WTC11 (cell line): ENCODE data around the gene CD247. TPM values are rescaled to one million over a fixed set of nuclear protein-coding genes. Genes with fewer than 3 reads are reported as not detected.

Source experiments
- ATAC-seq: fragments of 200-7000 bp; cut with Tn5 transposase; 2 replicates; pipeline ENCODE4 v1.10.0; 2021; ENCODE audit warnings: mild to moderate bottlenecking, moderate library complexity
- CTCF ChIA-PET: fragments of 300-600 bp; sonication (Branson Sonifier 250); formaldehyde crosslinking; loops from one replicate; lab custom pipeline; 2021; ENCODE audit warnings: antibody characterized with exemption; lab: Charles Lee
- POLR2A ChIA-PET: fragments of 350-600 bp; sonication (Branson Sonifier 250); formaldehyde crosslinking; loops from one replicate; lab custom pipeline; 2021; ENCODE audit warnings: antibody characterized with exemption; lab: Charles Lee
- DNase-seq: peaks from one replicate; pipeline ENCODE4 v3.0.0; 2021; ENCODE audit warnings: low spot score
- H3K27ac Mint-ChIP-seq: 2 replicates; pipeline ENCODE4 v1.8.0; 2021; ENCODE audit warnings: mixed read lengths
- H3K27me3 Mint-ChIP-seq: 2 replicates; pipeline ENCODE4 v1.8.0; 2021; ENCODE audit warnings: low read depth, mild to moderate bottlenecking, moderate library complexity, mixed read lengths
- H3K36me3 Mint-ChIP-seq: 2 replicates; pipeline ENCODE4 v1.8.0; 2021; ENCODE audit warnings: mixed read lengths
- H3K4me1 Mint-ChIP-seq: 2 replicates; pipeline ENCODE4 v1.8.0; 2022; ENCODE audit warnings: mixed read lengths
- H3K4me3 Mint-ChIP-seq: 2 replicates; pipeline ENCODE4 v1.8.0; 2021; ENCODE audit warnings: mild to moderate bottlenecking, moderate library complexity, mixed read lengths
- H3K9me3 Mint-ChIP-seq: 2 replicates; pipeline ENCODE4 v1.8.0; 2021; ENCODE audit warnings: mixed read lengths
- ATF1 ChIP-seq: sonication (generic); formaldehyde crosslinking; IDR thresholded peaks from 2 replicates; pipeline ENCODE4 v1.8.1; 2023; ENCODE audit warnings: mild to moderate bottlenecking, moderate library complexity, missing genetic modification reagents
- CBFB ChIP-seq: sonication (generic); formaldehyde crosslinking; IDR thresholded peaks from 2 replicates; pipeline ENCODE4 v1.8.1; 2022; ENCODE audit warnings: mild to moderate bottlenecking, low read depth, missing genetic modification reagents
- CREM ChIP-seq: sonication (generic); formaldehyde crosslinking; IDR thresholded peaks from 2 replicates; pipeline ENCODE4 v1.8.1; 2022; ENCODE audit warnings: mild to moderate bottlenecking, missing genetic modification reagents, moderate library complexity
- ELF4 ChIP-seq: sonication (generic); formaldehyde crosslinking; IDR thresholded peaks from 2 replicates; pipeline ENCODE4 v1.8.1; 2022; ENCODE audit warnings: low read depth, mild to moderate bottlenecking, moderate library complexity, missing genetic modification reagents
- EMX1 ChIP-seq: fragments of 250-450 bp; sonication (Bioruptor Pico); IDR thresholded peaks from 2 replicates; pipeline ENCODE4 v1.8.0; 2021; ENCODE audit warnings: mild to moderate bottlenecking
- FOXJ3 ChIP-seq: sonication (generic); formaldehyde crosslinking; IDR thresholded peaks from 2 replicates; pipeline ENCODE4 v1.9.0; 2021; ENCODE audit warnings: missing genetic modification reagents, mild to moderate bottlenecking, borderline replicate concordance
- GABPB1 ChIP-seq: sonication (generic); formaldehyde crosslinking; IDR thresholded peaks from 2 replicates; pipeline ENCODE4 v1.8.1; 2023; ENCODE audit warnings: mild to moderate bottlenecking, missing genetic modification reagents
- MXD4 ChIP-seq: fragments of 250-450 bp; sonication (Bioruptor Pico); IDR thresholded peaks from 2 replicates; pipeline ENCODE4 v1.8.0; 2021; ENCODE audit warnings: mild to moderate bottlenecking, moderate library complexity, borderline replicate concordance
- NFE2L1 ChIP-seq: sonication (generic); formaldehyde crosslinking; IDR thresholded peaks from 2 replicates; pipeline ENCODE4 v1.8.1; 2023; ENCODE audit warnings: missing genetic modification reagents
- SOX15 ChIP-seq: fragments of 250-450 bp; sonication (Bioruptor Pico); IDR thresholded peaks from 2 replicates; pipeline ENCODE4 v1.9.0; 2021; ENCODE audit warnings: mild to moderate bottlenecking
- TCF7 ChIP-seq: sonication (generic); formaldehyde crosslinking; IDR thresholded peaks from 2 replicates; pipeline ENCODE4 v1.8.0; 2022; ENCODE audit warnings: mild to moderate bottlenecking, low read depth, missing genetic modification reagents, moderate library complexity
- TEAD1 ChIP-seq: sonication (generic); formaldehyde crosslinking; IDR thresholded peaks from 2 replicates; pipeline ENCODE4 v1.8.0; 2022; ENCODE audit warnings: mild to moderate bottlenecking, missing genetic modification reagents
- ZNF317 ChIP-seq: sonication (generic); formaldehyde crosslinking; IDR thresholded peaks from 2 replicates; pipeline ENCODE4 v1.8.1; 2023; ENCODE audit warnings: low read depth, mild to moderate bottlenecking, moderate library complexity, missing genetic modification reagents, borderline replicate concordance
- ZNF396 ChIP-seq: fragments of 250-450 bp; sonication (Bioruptor Pico); IDR thresholded peaks from 2 replicates; pipeline ENCODE4 v1.8.0; 2021; ENCODE audit warnings: mild to moderate bottlenecking, moderate library complexity, borderline replicate concordance
- total RNA-seq: library from RNA; stranded (reverse); gene quantifications from 3 replicates; pipeline ENCODE4 v1.2.3, GENCODE V29; 2021
- TF ChIP-seq, protein P1 (sequence below): sonication (generic); formaldehyde crosslinking; IDR thresholded peaks from 2 replicates; pipeline ENCODE4 v1.8.0; 2023; ENCODE audit warnings: missing genetic modification reagents, mild to moderate bottlenecking, borderline replicate concordance
- TF ChIP-seq, protein P2 (sequence below): sonication (generic); formaldehyde crosslinking; IDR thresholded peaks from 2 replicates; pipeline ENCODE4 v1.8.1; 2023; ENCODE audit warnings: mild to moderate bottlenecking, missing genetic modification reagents, moderate library complexity
- TF ChIP-seq, protein P3 (sequence below): fragments of 250-450 bp; sonication (Bioruptor Pico); conservative IDR thresholded peaks from 2 replicates; pipeline ENCODE4 v1.9.0; 2021; ENCODE audit warnings: mild to moderate bottlenecking
- TF ChIP-seq, protein P4 (sequence below): sonication (generic); formaldehyde crosslinking; IDR thresholded peaks from 2 replicates; pipeline ENCODE4 v1.8.1; 2023; ENCODE audit warnings: mild to moderate bottlenecking, missing genetic modification reagents, moderate library complexity
- TF ChIP-seq, protein P5 (sequence below): sonication (generic); formaldehyde crosslinking; IDR thresholded peaks from 2 replicates; pipeline ENCODE4 v1.8.1; 2022; ENCODE audit warnings: mild to moderate bottlenecking, missing genetic modification reagents, moderate library complexity, borderline replicate concordance

Gene CD247
- total RNA-seq, 1 experiment from 2014 or later = 1.8 TPM

DNA sequence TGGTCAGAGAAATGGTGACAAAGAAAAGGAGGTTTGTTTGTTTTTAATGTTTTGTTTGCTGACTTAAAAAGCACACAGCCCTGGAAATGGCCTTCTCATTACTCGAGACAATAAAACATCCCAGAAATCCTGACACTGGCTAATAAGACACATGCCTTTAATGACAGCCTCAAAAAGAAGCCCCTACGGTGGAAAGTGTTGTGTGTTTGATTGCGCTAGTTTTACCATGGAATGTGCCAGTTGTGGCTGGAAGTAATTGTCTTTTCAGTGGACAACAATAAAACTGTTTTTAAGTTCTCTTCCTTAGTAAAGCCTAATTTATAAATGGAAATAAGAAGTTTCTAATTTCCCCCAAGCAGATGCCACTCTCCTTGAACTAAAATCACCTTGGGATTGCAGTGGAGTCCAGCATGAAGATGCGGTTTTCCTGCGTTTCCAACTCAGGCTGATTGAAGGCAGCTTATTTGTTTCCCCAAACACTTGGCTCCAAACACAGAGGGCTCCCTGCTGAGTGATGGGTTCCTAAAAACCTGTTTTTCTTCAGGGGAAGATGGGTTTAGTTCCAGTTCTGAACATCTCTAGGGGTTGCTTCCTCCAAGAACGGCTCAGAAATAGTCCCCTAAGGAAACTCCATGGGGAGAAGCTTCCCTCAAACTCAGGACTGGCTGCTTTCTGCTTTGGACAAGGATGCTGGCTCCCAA lies 54.3 kb downstream of the CD247 start (continued):
- TF ChIP-seq, protein P1, sequence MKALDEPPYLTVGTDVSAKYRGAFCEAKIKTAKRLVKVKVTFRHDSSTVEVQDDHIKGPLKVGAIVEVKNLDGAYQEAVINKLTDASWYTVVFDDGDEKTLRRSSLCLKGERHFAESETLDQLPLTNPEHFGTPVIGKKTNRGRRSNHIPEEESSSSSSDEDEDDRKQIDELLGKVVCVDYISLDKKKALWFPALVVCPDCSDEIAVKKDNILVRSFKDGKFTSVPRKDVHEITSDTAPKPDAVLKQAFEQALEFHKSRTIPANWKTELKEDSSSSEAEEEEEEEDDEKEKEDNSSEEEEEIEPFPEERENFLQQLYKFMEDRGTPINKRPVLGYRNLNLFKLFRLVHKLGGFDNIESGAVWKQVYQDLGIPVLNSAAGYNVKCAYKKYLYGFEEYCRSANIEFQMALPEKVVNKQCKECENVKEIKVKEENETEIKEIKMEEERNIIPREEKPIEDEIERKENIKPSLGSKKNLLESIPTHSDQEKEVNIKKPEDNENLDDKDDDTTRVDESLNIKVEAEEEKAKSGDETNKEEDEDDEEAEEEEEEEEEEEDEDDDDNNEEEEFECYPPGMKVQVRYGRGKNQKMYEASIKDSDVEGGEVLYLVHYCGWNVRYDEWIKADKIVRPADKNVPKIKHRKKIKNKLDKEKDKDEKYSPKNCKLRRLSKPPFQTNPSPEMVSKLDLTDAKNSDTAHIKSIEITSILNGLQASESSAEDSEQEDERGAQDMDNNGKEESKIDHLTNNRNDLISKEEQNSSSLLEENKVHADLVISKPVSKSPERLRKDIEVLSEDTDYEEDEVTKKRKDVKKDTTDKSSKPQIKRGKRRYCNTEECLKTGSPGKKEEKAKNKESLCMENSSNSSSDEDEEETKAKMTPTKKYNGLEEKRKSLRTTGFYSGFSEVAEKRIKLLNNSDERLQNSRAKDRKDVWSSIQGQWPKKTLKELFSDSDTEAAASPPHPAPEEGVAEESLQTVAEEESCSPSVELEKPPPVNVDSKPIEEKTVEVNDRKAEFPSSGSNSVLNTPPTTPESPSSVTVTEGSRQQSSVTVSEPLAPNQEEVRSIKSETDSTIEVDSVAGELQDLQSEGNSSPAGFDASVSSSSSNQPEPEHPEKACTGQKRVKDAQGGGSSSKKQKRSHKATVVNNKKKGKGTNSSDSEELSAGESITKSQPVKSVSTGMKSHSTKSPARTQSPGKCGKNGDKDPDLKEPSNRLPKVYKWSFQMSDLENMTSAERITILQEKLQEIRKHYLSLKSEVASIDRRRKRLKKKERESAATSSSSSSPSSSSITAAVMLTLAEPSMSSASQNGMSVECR (CRISPR knock-in tag) = no peak
- TF ChIP-seq CBFB (CRISPR knock-in tag) = no peak

DNA sequence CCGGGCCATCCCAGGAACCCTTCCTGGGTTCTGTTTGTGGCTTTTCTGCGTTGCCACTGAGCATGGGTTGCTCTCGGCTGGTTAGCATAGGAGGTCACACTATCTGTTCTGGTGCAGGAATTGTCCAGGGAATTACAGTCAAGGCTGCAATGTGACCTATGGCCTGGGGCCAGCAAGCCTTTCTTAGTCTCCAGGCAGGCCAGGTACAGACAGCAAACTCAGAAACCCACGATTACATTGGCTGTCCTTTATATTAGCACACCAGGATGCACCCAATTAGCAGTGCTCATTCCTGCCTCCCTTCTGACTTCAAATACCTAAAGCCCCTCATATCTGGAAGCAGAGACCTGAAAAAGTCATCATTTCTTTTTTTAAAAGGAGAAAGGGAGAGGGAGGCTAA lies 55.2 kb downstream of the CD247 start:
- H3K36me3 Mint-ChIP-seq = no peaks in the 10 kb centered on the region
- ChIA-PET POLR2A (no interaction called here), CTCF (no interaction called here)
- no peak overlapping the region for H3K4me3 Mint-ChIP-seq
- H3K27me3 Mint-ChIP-seq = peaks cover 6% of the 10 kb centered on the region
- no peak for DNase-seq
- no peak for ATAC-seq
- peaks cover 27% of the 10 kb centered on the region for H3K4me1 Mint-ChIP-seq
- H3K9me3 Mint-ChIP-seq = no peaks in the 10 kb centered on the region
- no peak overlapping the region for H3K27ac Mint-ChIP-seq
- no peak for TF ChIP-seq MXD4 (CRISPR knock-in tag)
- TF ChIP-seq ZNF317 = no peak
- TF ChIP-seq, protein P2, sequence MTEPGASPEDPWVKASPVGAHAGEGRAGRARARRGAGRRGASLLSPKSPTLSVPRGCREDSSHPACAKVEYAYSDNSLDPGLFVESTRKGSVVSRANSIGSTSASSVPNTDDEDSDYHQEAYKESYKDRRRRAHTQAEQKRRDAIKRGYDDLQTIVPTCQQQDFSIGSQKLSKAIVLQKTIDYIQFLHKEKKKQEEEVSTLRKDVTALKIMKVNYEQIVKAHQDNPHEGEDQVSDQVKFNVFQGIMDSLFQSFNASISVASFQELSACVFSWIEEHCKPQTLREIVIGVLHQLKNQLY (CRISPR knock-in tag) = no peak
- TF ChIP-seq CREM (CRISPR knock-in tag) = no peak
- TF ChIP-seq EMX1 (CRISPR knock-in tag) = no peak
- TF ChIP-seq, protein P3, sequence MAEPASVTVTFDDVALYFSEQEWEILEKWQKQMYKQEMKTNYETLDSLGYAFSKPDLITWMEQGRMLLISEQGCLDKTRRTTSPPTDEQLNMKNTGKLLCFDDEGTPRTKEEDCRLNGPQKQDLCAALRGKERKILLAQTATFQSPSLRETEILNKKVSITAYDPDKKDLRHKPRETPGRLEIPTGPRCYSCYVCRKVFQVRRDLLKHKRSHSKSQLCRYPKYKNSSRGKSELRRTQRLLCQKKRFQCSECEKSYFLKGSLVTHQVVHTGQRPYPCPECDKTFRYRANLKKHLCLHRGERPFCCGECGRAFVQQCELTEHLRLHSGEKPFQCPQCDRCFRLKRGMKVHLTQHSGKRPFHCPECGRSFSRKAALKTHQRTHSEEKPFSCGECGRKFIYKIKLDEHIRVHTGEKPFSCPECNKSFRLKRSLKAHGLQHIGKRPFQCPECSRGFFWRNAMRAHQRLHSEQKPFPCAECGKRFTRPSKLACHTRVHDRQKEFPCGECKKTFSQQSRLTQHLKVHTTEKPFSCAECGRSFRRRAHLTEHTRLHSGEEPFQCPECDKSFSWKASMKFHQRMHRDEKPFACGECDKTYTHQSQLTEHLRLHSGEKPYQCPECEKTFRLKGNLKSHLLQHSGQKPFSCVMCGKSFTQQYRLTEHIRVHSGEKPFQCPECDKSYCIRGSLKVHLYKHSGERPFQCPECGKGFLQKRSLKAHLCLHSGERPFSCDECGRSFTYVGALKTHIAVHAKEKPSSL = no peak
- no peak for TF ChIP-seq NFE2L1 (CRISPR knock-in tag)
- TF ChIP-seq SOX15 (CRISPR knock-in tag) = no peak
- TF ChIP-seq ATF1 (CRISPR knock-in tag) = no peak
- no peak for TF ChIP-seq ELF4
- TF ChIP-seq, protein P4, sequence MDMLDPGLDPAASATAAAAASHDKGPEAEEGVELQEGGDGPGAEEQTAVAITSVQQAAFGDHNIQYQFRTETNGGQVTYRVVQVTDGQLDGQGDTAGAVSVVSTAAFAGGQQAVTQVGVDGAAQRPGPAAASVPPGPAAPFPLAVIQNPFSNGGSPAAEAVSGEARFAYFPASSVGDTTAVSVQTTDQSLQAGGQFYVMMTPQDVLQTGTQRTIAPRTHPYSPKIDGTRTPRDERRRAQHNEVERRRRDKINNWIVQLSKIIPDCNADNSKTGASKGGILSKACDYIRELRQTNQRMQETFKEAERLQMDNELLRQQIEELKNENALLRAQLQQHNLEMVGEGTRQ (CRISPR knock-in tag) = no peak
- TF ChIP-seq ZNF396 (CRISPR knock-in tag) = no peak
- TF ChIP-seq TCF7 = no peak
- no peak for TF ChIP-seq FOXJ3 (CRISPR knock-in tag)
- TF ChIP-seq, protein P5, sequence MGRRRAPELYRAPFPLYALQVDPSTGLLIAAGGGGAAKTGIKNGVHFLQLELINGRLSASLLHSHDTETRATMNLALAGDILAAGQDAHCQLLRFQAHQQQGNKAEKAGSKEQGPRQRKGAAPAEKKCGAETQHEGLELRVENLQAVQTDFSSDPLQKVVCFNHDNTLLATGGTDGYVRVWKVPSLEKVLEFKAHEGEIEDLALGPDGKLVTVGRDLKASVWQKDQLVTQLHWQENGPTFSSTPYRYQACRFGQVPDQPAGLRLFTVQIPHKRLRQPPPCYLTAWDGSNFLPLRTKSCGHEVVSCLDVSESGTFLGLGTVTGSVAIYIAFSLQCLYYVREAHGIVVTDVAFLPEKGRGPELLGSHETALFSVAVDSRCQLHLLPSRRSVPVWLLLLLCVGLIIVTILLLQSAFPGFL (CRISPR knock-in tag) = no peak
- TF ChIP-seq GABPB1 (CRISPR knock-in tag) = no peak
- TF ChIP-seq TEAD1 (CRISPR knock-in tag) = no peak
